HL-60 (cell line): ENCODE data around the gene NRXN2.
A peak's percentile ranks its signal among the peaks of the same experiment; 100 is the strongest.

Experiments used
- DNase-seq, 2 experiments: peaks; one replicate each; pipeline ENCODE4 v3.0.0-alpha.2; 2010 to 2020; ENCODE audit warnings: low read depth in 1 of 2, low spot score in 1 of 2
- H3K27ac ChIP-seq: fragments of 250-450 bp; sonication (Bioruptor Pico); replicated peaks from 2 replicates; pipeline ENCODE4 v1.5.1; 2020; ENCODE audit warnings: mild to moderate bottlenecking, moderate library complexity
- H3K27me3 ChIP-seq: fragments of 250-450 bp; sonication (Bioruptor Pico); 2 replicates; pipeline ENCODE4 v1.5.1; 2021; ENCODE audit warnings: mild to moderate bottlenecking, moderate library complexity; ENCODE audit not compliant: insufficient read depth, poor library complexity, severe bottlenecking
- H3K4me3 ChIP-seq: replicated peaks from 2 replicates; pipeline ENCODE4 v1.5.1; 2011; ENCODE audit warnings: mild to moderate bottlenecking, control low read depth, low read length; ENCODE audit not compliant: insufficient read depth
- GABPA ChIP-seq: IDR thresholded peaks from 2 replicates; pipeline ENCODE4 v1.6.1; 2012; ENCODE audit warnings: low read depth
- POLR2AphosphoS5 ChIP-seq: IDR thresholded peaks from 2 replicates; pipeline ENCODE4 v1.6.1; 2012; ENCODE audit warnings: low read depth
- SPI1 ChIP-seq: IDR thresholded peaks from 2 replicates; pipeline ENCODE4 v1.6.1; 2012; ENCODE audit warnings: low read depth, mild to moderate bottlenecking, borderline replicate concordance
- TF ChIP-seq, protein P1 (sequence below): IDR thresholded peaks from one replicate; pipeline ENCODE4 v1.5.1; 2011; ENCODE audit warnings: low read length, control low read depth, inconsistent platforms; ENCODE audit not compliant: insufficient read depth
- TF ChIP-seq, protein P2 (sequence below): IDR thresholded peaks from 2 replicates; pipeline ENCODE4 v1.6.1; 2012; ENCODE audit warnings: low read depth; ENCODE audit not compliant: insufficient replicate concordance

The NRXN2 gene

DNA sequence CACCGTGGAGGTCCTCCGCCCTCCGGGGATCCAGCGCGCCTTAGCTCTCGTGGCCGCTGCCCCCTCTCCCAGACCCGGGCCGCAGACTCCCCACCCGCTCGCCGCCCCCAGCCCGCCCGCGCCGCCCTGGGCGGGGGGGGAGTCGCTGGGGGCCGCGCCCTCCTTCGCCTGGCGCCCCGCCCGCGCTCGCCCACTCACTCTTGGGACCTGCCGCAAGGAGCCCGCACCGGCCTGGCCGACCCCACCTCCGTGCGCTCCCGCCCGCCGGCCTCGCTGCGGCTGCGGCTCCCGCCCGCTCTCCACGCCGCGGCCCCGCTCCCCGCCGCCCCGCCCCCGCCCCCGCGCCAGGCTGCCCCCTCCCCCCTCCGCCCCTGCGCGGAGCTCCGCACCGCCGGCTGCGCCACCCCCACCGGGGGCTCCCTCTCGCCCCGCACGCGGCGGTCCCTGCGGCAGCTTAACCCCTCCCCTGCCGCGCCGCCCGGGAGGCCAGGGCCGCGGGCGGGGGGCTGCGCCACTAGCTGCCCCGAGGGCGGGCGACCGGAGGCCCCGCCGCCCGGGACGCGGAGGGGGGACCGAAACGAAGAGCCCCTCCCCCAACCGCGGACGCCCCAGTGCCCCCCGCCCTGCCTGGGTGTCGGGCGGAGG lies 21.7 kb upstream of the NRXN2 start:
- Histone ChIP-seq H3K27me3 (no peaks in the 10 kb centered on the region), H3K4me3 (peak overlapping the region; percentile 85), H3K27ac (peak overlapping the region; percentile 99)
- DNase-seq, result peak in 1 of 2 experiments; percentile 52
- TF ChIP-seq, protein P1, sequence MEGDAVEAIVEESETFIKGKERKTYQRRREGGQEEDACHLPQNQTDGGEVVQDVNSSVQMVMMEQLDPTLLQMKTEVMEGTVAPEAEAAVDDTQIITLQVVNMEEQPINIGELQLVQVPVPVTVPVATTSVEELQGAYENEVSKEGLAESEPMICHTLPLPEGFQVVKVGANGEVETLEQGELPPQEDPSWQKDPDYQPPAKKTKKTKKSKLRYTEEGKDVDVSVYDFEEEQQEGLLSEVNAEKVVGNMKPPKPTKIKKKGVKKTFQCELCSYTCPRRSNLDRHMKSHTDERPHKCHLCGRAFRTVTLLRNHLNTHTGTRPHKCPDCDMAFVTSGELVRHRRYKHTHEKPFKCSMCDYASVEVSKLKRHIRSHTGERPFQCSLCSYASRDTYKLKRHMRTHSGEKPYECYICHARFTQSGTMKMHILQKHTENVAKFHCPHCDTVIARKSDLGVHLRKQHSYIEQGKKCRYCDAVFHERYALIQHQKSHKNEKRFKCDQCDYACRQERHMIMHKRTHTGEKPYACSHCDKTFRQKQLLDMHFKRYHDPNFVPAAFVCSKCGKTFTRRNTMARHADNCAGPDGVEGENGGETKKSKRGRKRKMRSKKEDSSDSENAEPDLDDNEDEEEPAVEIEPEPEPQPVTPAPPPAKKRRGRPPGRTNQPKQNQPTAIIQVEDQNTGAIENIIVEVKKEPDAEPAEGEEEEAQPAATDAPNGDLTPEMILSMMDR, result no peak
- TF ChIP-seq SPI1 (no peak), GABPA (no peak), POLR2AphosphoS5 (no peak)
- TF ChIP-seq, protein P2, sequence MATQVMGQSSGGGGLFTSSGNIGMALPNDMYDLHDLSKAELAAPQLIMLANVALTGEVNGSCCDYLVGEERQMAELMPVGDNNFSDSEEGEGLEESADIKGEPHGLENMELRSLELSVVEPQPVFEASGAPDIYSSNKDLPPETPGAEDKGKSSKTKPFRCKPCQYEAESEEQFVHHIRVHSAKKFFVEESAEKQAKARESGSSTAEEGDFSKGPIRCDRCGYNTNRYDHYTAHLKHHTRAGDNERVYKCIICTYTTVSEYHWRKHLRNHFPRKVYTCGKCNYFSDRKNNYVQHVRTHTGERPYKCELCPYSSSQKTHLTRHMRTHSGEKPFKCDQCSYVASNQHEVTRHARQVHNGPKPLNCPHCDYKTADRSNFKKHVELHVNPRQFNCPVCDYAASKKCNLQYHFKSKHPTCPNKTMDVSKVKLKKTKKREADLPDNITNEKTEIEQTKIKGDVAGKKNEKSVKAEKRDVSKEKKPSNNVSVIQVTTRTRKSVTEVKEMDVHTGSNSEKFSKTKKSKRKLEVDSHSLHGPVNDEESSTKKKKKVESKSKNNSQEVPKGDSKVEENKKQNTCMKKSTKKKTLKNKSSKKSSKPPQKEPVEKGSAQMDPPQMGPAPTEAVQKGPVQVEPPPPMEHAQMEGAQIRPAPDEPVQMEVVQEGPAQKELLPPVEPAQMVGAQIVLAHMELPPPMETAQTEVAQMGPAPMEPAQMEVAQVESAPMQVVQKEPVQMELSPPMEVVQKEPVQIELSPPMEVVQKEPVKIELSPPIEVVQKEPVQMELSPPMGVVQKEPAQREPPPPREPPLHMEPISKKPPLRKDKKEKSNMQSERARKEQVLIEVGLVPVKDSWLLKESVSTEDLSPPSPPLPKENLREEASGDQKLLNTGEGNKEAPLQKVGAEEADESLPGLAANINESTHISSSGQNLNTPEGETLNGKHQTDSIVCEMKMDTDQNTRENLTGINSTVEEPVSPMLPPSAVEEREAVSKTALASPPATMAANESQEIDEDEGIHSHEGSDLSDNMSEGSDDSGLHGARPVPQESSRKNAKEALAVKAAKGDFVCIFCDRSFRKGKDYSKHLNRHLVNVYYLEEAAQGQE, result no peak

DNA sequence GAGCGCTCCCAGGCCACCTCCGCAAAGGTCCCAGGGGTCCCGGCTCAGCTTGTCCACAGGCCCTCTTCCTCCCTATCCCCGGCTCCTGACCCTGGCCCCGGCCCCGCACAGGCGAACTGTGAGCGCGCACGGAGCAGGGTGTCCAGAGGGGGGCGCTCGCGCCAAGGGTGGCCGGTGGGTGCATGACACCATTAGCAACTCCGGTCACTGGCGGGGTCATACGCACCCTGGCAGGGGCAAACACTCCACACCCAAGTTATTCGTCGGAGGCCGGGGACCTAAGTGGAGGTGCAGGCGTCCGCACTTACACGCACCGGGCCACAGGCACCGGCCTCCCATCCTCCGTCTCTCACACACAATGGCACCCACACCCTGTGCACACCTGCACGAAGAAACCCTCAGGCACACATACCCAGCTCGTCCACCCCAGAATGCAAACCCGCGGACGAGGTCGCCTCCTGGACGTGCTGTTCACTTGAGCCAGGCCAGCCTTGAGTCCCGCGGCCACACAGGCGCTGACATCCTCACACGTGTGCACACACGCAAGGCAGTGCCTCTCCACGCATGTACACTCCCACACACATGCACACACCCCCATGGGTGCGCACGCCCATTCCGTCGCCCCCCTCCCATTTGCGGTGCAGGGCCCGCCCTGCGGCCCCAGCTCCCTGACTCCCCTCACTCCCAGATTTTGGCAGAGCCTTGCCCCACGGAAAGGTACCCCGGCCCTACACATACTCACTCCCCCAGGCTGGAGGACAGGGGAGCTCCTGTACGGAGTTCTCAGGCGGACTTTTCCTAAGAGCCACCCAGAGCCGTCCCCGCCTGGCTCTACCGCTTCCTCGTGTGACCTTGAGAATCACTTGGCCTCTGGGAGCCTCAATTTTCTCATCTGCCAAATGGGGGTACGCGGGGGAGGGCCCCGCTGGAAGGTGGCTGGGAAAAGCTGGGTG lies 20.9 kb upstream of the NRXN2 start, which contains the start of gene RASGRP2:
TSS of gene RASGRP2 (minus strand) at position 552 of the 953 bp plus-strand sequence. CDS start 1,276 bp downstream, outside the sequence.
- Histone ChIP-seq H3K27ac (peak within 1 kb of the TSS; percentile 99), H3K27me3 (no peaks in the 10 kb centered on the region)
- TF ChIP-seq, protein P1, result peak; percentile 78
- TF ChIP-seq POLR2AphosphoS5 (peak; percentile 92), SPI1 (no peak), GABPA (no peak)
- TF ChIP-seq, protein P2, result no peak

DNA sequence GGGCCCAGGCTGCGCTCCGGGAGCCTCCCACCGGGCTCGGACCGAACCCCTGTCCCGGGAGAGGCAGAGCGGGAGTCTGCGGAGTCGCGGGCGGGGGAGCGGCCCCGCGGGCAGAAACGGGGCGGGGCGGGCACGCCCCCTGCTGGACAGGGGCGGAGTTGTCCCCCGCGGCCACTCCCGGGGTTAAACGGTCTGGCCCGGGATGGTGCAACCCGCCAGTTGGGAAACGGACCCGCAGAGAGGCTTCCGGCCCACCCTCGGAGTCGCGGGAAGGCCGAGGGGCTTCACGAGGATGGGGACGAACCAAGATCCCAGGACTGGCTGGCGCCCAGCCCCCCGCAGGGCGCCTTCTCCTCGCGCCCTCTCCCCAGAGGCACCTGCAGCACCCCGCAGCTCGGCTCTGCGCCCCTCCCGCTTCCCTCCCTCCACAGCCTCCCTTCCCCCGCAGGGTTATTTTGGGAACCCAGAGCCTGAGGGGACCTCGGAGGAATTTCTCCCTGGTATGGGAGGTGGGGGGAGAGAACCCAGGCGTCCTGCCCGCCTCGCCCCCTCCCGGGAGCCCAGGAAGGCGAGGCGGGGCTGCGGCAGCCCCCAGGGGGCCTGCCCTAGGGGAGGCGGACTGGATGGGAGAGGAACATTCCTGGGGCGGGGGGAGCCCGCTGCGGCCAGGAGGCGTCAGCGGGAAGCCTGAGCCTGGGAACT lies 20.0 kb upstream of the NRXN2 start:
- peak overlapping the region; percentile 85 for H3K4me3 ChIP-seq
- DNase-seq, result peak; percentile 74 to 87
- TF ChIP-seq, protein P2, result peak; percentile 15
- TF ChIP-seq POLR2AphosphoS5 (peak; percentile 59), SPI1 (no peak), GABPA (no peak)
- TF ChIP-seq, protein P1, result peak; percentile 48
- H3K27ac ChIP-seq, result peak overlapping the region; percentile 99
- H3K27me3 ChIP-seq, result no peaks in the 10 kb centered on the region

More for the DNA sequence above, 20.9 kb upstream of the NRXN2 start, which contains the start of gene RASGRP2:
- DNase-seq, result peak; percentile 86 to 94
- H3K4me3 ChIP-seq, result peak within 1 kb of the TSS; percentile 85
